ENCODE data around the gene OR1N1. TPM values are rescaled to one million over a fixed set of nuclear protein-coding genes. Genes with fewer than 3 reads are reported as not detected.

Gene OR1N1
- polyA plus RNA-seq, 1 donor: not detected

Other genes with a start within 250 kb of the OR1N1 start
- 4.5 TPM for gene PTGS1, start 156.3 kb downstream of the OR1N1 start, polyA plus RNA-seq (ENCODE audit: insufficient read length)
- gene OR1J1, start 49.4 kb downstream of the OR1N1 start, polyA plus RNA-seq (ENCODE audit: insufficient read length): not detected
- gene OR1J2, start 16.5 kb downstream of the OR1N1 start, polyA plus RNA-seq (ENCODE audit: insufficient read length): not detected
- gene OR1J4, start 8.2 kb downstream of the OR1N1 start, polyA plus RNA-seq (ENCODE audit: insufficient read length): not detected
- not detected for gene OR1N2, start 25.8 kb upstream of the OR1N1 start, polyA plus RNA-seq (ENCODE audit: insufficient read length)
- 0.15 TPM for gene OR1L8, start 56.1 kb upstream of the OR1N1 start, polyA plus RNA-seq (ENCODE audit: insufficient read length)
- gene OR1Q1, start 87.4 kb upstream of the OR1N1 start, polyA plus RNA-seq (ENCODE audit: insufficient read length): not detected
- not detected for gene OR1B1, start 130.3 kb upstream of the OR1N1 start, polyA plus RNA-seq (ENCODE audit: insufficient read length)
- not detected for gene OR1L1, start 134.4 kb upstream of the OR1N1 start, polyA plus RNA-seq (ENCODE audit: insufficient read length)
- gene OR1L3, start 147.8 kb upstream of the OR1N1 start, polyA plus RNA-seq (ENCODE audit: insufficient read length): not detected
- gene OR1L4, start 196.7 kb upstream of the OR1N1 start, polyA plus RNA-seq (ENCODE audit: insufficient read length): not detected
- gene OR1L6, start 215.0 kb upstream of the OR1N1 start, polyA plus RNA-seq (ENCODE audit: insufficient read length): not detected